Measurements from ENCODE around the gene GSAP. TPM values are rescaled to one million over a fixed set of nuclear protein-coding genes. Genes with fewer than 3 reads are reported as not detected.

GSAP gene
- total and polyA plus RNA-seq, 2 donors (not counting 1 experiment from before 2014, with no cell fraction given), result 140 to 207 TPM

DNA sequence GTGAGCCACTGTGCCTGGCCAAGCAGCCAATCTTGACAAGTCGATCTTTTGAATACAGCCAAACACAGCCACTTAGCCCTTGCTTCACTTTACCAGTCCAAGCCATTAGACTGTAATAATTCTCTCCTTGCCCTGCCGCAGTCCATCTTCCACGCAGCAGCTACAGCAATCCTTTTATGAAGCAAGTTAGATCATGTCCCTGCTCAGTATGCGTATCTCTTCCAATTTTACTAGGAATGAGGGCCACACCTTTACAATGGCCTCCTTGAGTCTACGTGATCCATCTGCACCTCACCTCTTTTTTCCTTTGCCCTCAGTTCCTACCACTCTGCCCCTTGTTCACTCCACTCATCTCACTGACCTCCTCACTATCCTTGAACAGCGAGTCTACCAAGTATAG is 22.2 kb downstream of the GSAP start:
- H3K4me1 ChIP-seq (ENCODE audit: control insufficient read depth in 2 of 2, insufficient read depth in 2 of 2, low read length in 2 of 2), result peaks cover 22 to 32% of the 10 kb centered on the region in 2 donors
- ChIA-PET CTCF (no interaction called here), POLR2A (no interaction called here)
- Mint-ChIP-seq H3K27me3 (no peaks in the 10 kb centered on the region), H3K27ac (peak overlapping the region; percentile 70), H3K9me3 (ENCODE audit: insufficient read depth) (no peaks in the 10 kb centered on the region), H3K4me1 (peaks cover 38% of the 10 kb centered on the region), H3K4me3 (peak overlapping the region; percentile 7)
- no peak overlapping the region for H3K4me3 ChIP-seq (ENCODE audit: control extremely low read depth in 1 of 5, extremely low read depth in 1 of 5, insufficient read depth in 1 of 5, low read depth in 2 of 5, low read length in 4 of 5)
- no peaks in the 10 kb centered on the region for H3K9me3 ChIP-seq (ENCODE audit: control extremely low read depth in 1 of 3, control insufficient read depth in 2 of 3, insufficient read depth in 1 of 3, low read length in 2 of 3)
- H3K27me3 ChIP-seq (replicated peaks in 1 of 4; ENCODE audit: control extremely low read depth in 1 of 4, control insufficient read depth in 3 of 4, insufficient read depth in 4 of 4, low read length in 3 of 4), result no peaks in the 10 kb centered on the region
- H3K9ac ChIP-seq (ENCODE audit: low read length), result no peak overlapping the region
- no peak for DNase-seq
- no peak overlapping the region for H2AFZ ChIP-seq (ENCODE audit: insufficient read depth, low read depth, low read length, poor library complexity, severe bottlenecking)
- 94% methylated on average over 6 of the region's 6 CpGs for WGBS (ENCODE audit: insufficient coverage)
- peaks cover 19% of the 10 kb centered on the region for H3K79me2 ChIP-seq (ENCODE audit: control insufficient read depth, insufficient read depth, low read length)
- TF ChIP-seq, protein P1, sequence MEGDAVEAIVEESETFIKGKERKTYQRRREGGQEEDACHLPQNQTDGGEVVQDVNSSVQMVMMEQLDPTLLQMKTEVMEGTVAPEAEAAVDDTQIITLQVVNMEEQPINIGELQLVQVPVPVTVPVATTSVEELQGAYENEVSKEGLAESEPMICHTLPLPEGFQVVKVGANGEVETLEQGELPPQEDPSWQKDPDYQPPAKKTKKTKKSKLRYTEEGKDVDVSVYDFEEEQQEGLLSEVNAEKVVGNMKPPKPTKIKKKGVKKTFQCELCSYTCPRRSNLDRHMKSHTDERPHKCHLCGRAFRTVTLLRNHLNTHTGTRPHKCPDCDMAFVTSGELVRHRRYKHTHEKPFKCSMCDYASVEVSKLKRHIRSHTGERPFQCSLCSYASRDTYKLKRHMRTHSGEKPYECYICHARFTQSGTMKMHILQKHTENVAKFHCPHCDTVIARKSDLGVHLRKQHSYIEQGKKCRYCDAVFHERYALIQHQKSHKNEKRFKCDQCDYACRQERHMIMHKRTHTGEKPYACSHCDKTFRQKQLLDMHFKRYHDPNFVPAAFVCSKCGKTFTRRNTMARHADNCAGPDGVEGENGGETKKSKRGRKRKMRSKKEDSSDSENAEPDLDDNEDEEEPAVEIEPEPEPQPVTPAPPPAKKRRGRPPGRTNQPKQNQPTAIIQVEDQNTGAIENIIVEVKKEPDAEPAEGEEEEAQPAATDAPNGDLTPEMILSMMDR (IDR thresholded peaks at IDR 0.05), result no peak
- no peak overlapping the region for H3K4me2 ChIP-seq (replicated peaks; ENCODE audit: low read depth, low read length, poor library complexity, severe bottlenecking)
- no peaks in the 10 kb centered on the region for H4K20me1 ChIP-seq (ENCODE audit: control insufficient read depth, insufficient read depth, low read length, poor library complexity, severe bottlenecking)
- peaks cover 5 to 41% of the 10 kb centered on the region in 2 experiments for H3K36me3 ChIP-seq (replicated peaks in 1 of 2; ENCODE audit: control extremely low read depth in 1 of 2, control insufficient read depth in 1 of 2, extremely low read depth in 1 of 2, insufficient read depth in 2 of 2, low read length in 1 of 2)
- peak overlapping the region in 1 of 2 donors; percentile 71 for H3K27ac ChIP-seq (ENCODE audit: low read length in 2 of 2)
- ATAC-seq (ENCODE audit: low read depth), result no peak
- intact Hi-C loops (cut with micrococcal nuclease), result loop anchor here (5.0 kb wide), 1 partner anchor 33 kb away; no protein-coding TSS in a partner anchor

DNA sequence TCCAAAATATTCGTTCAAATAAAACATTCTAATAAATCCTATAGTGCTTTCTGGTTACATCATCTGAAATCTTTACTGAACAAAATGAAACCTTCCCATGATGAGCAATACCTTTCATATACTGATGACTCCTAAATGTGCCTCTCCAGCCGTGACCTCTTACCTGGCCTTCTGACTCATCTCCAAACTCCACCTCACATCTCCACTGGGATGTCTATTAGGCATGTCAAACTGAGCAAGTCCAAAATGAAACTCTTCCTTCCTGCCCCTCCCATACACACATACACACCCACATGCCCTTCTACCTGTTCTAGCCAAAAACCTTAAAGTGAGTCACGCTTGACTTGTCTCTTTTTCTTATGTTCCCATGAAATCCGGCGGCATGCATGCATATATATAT is 22.9 kb downstream of the GSAP start:
- ChIA-PET POLR2A (interaction anchor here (0.6 to 2.6 kb wide), 2 partner anchors 21 to 39 kb away, joined by 7 to 23 read pairs; no protein-coding TSS in a partner anchor), CTCF (interaction anchor here (0.6 kb wide), 1 partner anchor 21 kb away, joined by 3 read pairs; no protein-coding TSS in a partner anchor)
- H3K27me3 ChIP-seq (replicated peaks in 1 of 4; ENCODE audit: control extremely low read depth in 1 of 4, control insufficient read depth in 3 of 4, insufficient read depth in 4 of 4, low read length in 3 of 4), result no peaks in the 10 kb centered on the region
- no peaks in the 10 kb centered on the region for H4K20me1 ChIP-seq (ENCODE audit: control insufficient read depth, insufficient read depth, low read length, poor library complexity, severe bottlenecking)
- Mint-ChIP-seq H3K27ac (peak overlapping the region; percentile 92), H3K4me3 (peak overlapping the region; percentile 9), H3K4me1 (peaks cover 40% of the 10 kb centered on the region), H3K27me3 (no peaks in the 10 kb centered on the region), H3K9me3 (ENCODE audit: insufficient read depth) (no peaks in the 10 kb centered on the region)
- peaks cover 9 to 47% of the 10 kb centered on the region in 2 experiments for H3K36me3 ChIP-seq (replicated peaks in 1 of 2; ENCODE audit: control extremely low read depth in 1 of 2, control insufficient read depth in 1 of 2, extremely low read depth in 1 of 2, insufficient read depth in 2 of 2, low read length in 1 of 2)
- peaks cover 19% of the 10 kb centered on the region for H3K79me2 ChIP-seq (ENCODE audit: control insufficient read depth, insufficient read depth, low read length)
- peak overlapping the region; percentile 21 for H3K4me2 ChIP-seq (replicated peaks; ENCODE audit: low read depth, low read length, poor library complexity, severe bottlenecking)
- intact Hi-C loops (cut with micrococcal nuclease), result loop anchor here (5.0 kb wide), 1 partner anchor 34 kb away; no protein-coding TSS in a partner anchor
- H3K9me3 ChIP-seq (ENCODE audit: control extremely low read depth in 1 of 3, control insufficient read depth in 2 of 3, insufficient read depth in 1 of 3, low read length in 2 of 3), result no peaks in the 10 kb centered on the region
- peak; percentile 15 for DNase-seq
- peaks cover 22 to 33% of the 10 kb centered on the region in 2 donors for H3K4me1 ChIP-seq (ENCODE audit: control insufficient read depth in 2 of 2, insufficient read depth in 2 of 2, low read length in 2 of 2)
- 77% methylated on average over 2 of the region's 5 CpGs for WGBS (ENCODE audit: insufficient coverage)
- peak overlapping the region in 1 of 2 donors; percentile 85 for H3K27ac ChIP-seq (ENCODE audit: low read length in 2 of 2)
- TF ChIP-seq, protein P1 (IDR thresholded peaks at IDR 0.05), result no peak
- TF ChIP-seq EZH2 (IDR thresholded peaks at IDR 0.05; ENCODE audit: borderline replicate concordance, insufficient read depth, low read depth, low read length, poor library complexity, severe bottlenecking), result no peak
- no peak overlapping the region for H3K9ac ChIP-seq (ENCODE audit: low read length)
- peak; percentile 56 for ATAC-seq (ENCODE audit: low read depth)
- H3K4me3 ChIP-seq (ENCODE audit: control extremely low read depth in 1 of 5, extremely low read depth in 1 of 5, insufficient read depth in 1 of 5, low read depth in 2 of 5, low read length in 4 of 5), result no peak overlapping the region
- H2AFZ ChIP-seq (ENCODE audit: insufficient read depth, low read depth, low read length, poor library complexity, severe bottlenecking), result peak overlapping the region; percentile 41

Measured in B cell (primary cell).